ENCODE data around the gene SLC16A5.

SLC16A5 gene

DNA sequence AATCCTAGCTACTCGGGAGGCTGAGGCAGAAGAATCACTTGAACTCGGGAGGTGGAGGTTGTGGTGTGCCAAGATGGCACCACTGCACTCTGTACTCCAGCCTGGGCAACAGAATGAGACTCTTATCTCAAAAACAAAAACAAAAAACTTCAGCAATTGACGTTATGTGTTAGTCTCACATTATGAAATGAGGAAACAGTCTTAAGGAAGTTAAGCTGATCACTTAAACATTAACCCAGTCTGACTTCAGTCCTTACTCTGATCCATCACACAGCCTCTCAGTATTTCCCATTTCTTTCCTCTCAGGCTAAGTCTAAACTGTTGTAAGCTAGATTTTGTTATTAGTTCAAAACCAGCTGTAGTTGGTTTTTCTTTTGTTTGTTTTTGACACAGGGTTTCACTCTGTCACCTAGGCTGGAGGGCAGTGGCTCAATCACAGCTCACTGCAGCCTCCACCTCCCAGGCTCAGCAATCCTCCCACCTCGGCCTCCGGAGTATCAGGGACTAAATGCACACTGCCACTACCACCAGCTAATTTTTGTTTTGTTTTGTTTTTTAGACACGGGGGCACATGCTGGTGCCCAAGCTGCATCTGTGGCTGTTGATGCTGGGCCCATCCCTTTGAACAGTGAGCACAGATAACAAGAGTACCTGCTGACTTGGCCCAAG, 60.3 kb downstream of the SLC16A5 start:
- Histone ChIP-seq H3K27ac (ENCODE audit: low read length) (no peak overlapping the region), H3K27me3 (ENCODE audit: insufficient read depth, low read length) (no peaks in the 10 kb centered on the region), H3K4me1 (ENCODE audit: insufficient read depth, low read length) (peaks cover 5% of the 10 kb centered on the region; the same call in 1 of the 2 replicates), H3K9ac (ENCODE audit: low read depth, low read length) (no peak overlapping the region), H3K36me3 (ENCODE audit: insufficient read depth, low read depth, low read length) (peaks cover 62% of the 10 kb centered on the region), H3K9me3 (ENCODE audit: insufficient read depth, low read depth, low read length) (no peaks in the 10 kb centered on the region), H3K4me3 (ENCODE audit: low read length) (no peak overlapping the region)

DNA sequence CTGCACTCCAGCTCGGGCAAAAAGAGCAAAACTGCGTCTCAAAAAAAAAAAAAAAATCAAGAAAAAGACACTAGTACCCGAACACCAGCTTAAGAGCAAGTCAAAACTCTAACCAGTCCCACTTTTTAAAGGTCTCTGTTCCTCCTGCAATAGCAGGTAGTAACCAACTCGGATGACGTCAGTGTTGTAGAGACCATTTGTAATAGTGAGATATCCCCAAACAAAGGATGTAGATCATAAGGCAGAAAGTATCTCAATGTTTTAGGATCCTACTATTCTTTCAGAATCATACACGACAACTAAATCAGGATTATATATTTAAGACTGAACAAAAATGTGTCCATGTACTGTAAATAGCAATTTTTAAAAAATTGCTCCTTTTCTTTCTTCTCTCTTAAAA, 64.2 kb downstream of the SLC16A5 start:
- H3K4me1 ChIP-seq (ENCODE audit: insufficient read depth, low read length), result peaks cover 9% of the 10 kb centered on the region; the same call in 1 of the 2 replicates
- H3K27me3 ChIP-seq (ENCODE audit: insufficient read depth, low read length), result no peaks in the 10 kb centered on the region
- H3K36me3 ChIP-seq (ENCODE audit: insufficient read depth, low read depth, low read length), result peaks cover 22% of the 10 kb centered on the region
- peak overlapping the region; percentile 98 for H3K4me3 ChIP-seq (ENCODE audit: low read length)
- H3K27ac ChIP-seq (ENCODE audit: low read length), result no peak overlapping the region
- H3K9me3 ChIP-seq (ENCODE audit: insufficient read depth, low read depth, low read length), result no peaks in the 10 kb centered on the region
- H3K9ac ChIP-seq (ENCODE audit: low read depth, low read length), result peak overlapping the region; percentile 97; the same call in 1 of the 2 replicates

DNA sequence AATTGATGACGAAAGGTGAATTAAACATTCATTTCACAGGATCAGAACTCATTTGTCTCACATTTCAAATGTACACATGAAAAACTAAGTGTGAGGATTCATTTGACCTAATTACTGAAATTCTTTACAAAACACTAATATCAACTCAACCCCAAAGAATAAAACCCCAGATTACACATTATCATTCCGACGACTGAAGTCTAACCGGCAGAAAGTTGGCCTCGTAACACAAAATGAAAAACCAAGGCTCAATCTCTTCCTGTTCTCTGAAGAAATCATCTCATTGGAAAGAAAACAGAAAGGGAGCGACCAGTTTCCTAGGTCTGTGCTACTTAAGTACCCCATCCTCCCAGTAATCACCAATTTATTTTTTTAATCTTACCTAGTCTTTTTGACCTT, 64.8 kb downstream of the SLC16A5 start:
- Histone ChIP-seq H3K27me3 (ENCODE audit: insufficient read depth, low read length) (no peaks in the 10 kb centered on the region), H3K27ac (ENCODE audit: low read length) (peak overlapping the region; percentile 50), H3K9me3 (ENCODE audit: insufficient read depth, low read depth, low read length) (no peaks in the 10 kb centered on the region), H3K4me1 (ENCODE audit: insufficient read depth, low read length) (peaks cover 9% of the 10 kb centered on the region; the same call in 1 of the 2 replicates), H3K9ac (ENCODE audit: low read depth, low read length) (peak overlapping the region; percentile 97), H3K36me3 (ENCODE audit: insufficient read depth, low read depth, low read length) (peaks cover 17% of the 10 kb centered on the region), H3K4me3 (ENCODE audit: low read length) (peak overlapping the region; percentile 98)

DNA sequence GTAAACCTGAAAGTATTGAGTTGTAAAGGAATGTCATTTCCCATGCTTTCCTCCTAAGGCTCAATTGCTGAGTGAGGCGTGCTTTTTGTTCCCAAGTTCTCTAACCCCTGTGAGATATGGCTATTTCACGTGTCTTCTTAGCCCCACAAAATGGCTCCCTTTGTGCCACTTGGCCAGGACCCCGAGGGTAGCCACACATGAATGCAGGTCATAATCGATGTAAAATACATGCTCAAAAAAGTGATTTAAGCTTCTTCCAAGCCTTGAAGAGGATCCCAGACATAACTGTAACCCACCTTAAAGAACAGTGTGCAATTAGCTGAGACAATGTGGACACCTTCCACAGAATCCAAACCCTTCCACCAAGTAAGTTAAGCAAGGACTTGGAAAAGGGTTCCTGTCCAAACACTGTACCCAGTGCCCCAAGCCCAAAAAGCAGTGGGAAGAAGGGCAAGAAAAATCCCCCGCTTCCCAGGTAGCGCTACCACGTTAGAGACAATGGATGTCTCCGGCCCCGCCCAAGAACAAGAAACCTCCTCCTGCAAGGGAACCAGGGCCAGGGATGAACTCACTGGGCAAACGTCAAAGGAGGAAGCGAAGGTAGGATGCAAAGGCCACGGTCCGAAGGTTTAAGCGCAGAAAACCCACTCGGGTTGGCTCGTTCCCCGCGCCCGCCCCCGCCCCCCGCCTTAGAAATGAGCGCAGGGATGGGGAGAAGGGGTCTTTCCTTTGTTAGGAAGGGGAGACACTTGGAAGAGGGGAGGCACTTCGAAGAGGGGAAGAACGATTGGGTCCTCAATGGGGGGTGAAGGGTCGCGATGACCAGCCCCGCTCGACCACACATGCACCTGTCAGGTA, 65.4 kb downstream of the SLC16A5 start:
- peak overlapping the region; percentile 50 for H3K27ac ChIP-seq (ENCODE audit: low read length)
- H3K36me3 ChIP-seq (ENCODE audit: insufficient read depth, low read depth, low read length), result peaks cover 10% of the 10 kb centered on the region
- H3K9ac ChIP-seq (ENCODE audit: low read depth, low read length), result peak overlapping the region; percentile 97
- H3K9me3 ChIP-seq (ENCODE audit: insufficient read depth, low read depth, low read length), result no peaks in the 10 kb centered on the region
- peak overlapping the region; percentile 98 for H3K4me3 ChIP-seq (ENCODE audit: low read length)
- no peaks in the 10 kb centered on the region for H3K27me3 ChIP-seq (ENCODE audit: insufficient read depth, low read length)
- H3K4me1 ChIP-seq (ENCODE audit: insufficient read depth, low read length), result peaks cover 9% of the 10 kb centered on the region; the same call in 1 of the 2 replicates

- H3K27ac ChIP-seq (ENCODE audit: low read length), result no peak overlapping the region
- H3K36me3 ChIP-seq (ENCODE audit: insufficient read depth, low read depth, low read length), result peaks cover 4% of the 10 kb centered on the region
- H3K4me3 ChIP-seq (ENCODE audit: low read length), result peak overlapping the region; percentile 98
- H3K4me1 ChIP-seq (ENCODE audit: insufficient read depth, low read length), result peaks cover 9% of the 10 kb centered on the region; the same call in 1 of the 2 replicates
- H3K9ac ChIP-seq (ENCODE audit: low read depth, low read length), result peak overlapping the region; percentile 97; the same call in 1 of the 2 replicates
- no peaks in the 10 kb centered on the region for H3K9me3 ChIP-seq (ENCODE audit: insufficient read depth, low read depth, low read length)
- no peaks in the 10 kb centered on the region for H3K27me3 ChIP-seq (ENCODE audit: insufficient read depth, low read length)
Observed at GRCh38 chr17:75153780-75154194, 66.0 kb downstream of the SLC16A5 start.

GRCh38 chr17:75154195-75155106, 66.7 kb downstream of the SLC16A5 start, which contains the start of gene JPT1:
JPT1 (minus strand) TSS chr17:75154512; CDS start chr17:75154397, 115 bp downstream.
- H3K4me3 ChIP-seq (ENCODE audit: low read length), result peak within 1 kb of the TSS; percentile 98
- H3K9ac ChIP-seq (ENCODE audit: low read depth, low read length), result peak within 1 kb of the TSS; percentile 97; the same call in 1 of the 2 replicates
- peaks cover 9% of the 10 kb centered on the region; the same call in 1 of the 2 replicates for H3K4me1 ChIP-seq (ENCODE audit: insufficient read depth, low read length)
- no peak within 1 kb of the TSS for H3K27ac ChIP-seq (ENCODE audit: low read length)
- no peaks in the 10 kb centered on the region for H3K36me3 ChIP-seq (ENCODE audit: insufficient read depth, low read depth, low read length)
- no peaks in the 10 kb centered on the region for H3K9me3 ChIP-seq (ENCODE audit: insufficient read depth, low read depth, low read length)
- H3K27me3 ChIP-seq (ENCODE audit: insufficient read depth, low read length), result no peaks in the 10 kb centered on the region

DNA sequence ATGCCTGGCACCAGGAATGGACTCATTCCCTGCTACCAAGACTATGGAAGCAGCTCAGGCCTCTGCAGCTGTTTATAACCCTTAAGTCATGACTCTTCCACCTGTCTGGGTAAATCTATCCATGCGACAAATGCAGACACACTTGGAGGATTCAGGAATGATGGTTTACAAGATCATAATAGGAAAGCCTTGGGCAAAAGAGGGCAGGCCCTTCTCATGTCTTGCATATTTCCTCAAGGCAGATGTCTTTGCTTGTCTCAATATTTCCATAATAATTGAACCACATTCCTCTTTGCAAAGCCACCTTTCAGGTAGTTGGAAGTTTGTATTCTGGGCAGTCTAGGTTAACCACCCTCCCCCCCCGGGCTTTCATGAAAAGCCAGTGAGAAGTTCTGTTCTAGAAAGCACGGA, 67.4 kb downstream of the SLC16A5 start:
- Histone ChIP-seq H3K9ac (ENCODE audit: low read depth, low read length) (peak overlapping the region; percentile 28; the same call in 1 of the 2 replicates), H3K9me3 (ENCODE audit: insufficient read depth, low read depth, low read length) (no peaks in the 10 kb centered on the region), H3K36me3 (ENCODE audit: insufficient read depth, low read depth, low read length) (no peaks in the 10 kb centered on the region), H3K4me1 (ENCODE audit: insufficient read depth, low read length) (peaks cover 9% of the 10 kb centered on the region; the same call in 1 of the 2 replicates), H3K27me3 (ENCODE audit: insufficient read depth, low read length) (no peaks in the 10 kb centered on the region), H3K4me3 (ENCODE audit: low read length) (peak overlapping the region; percentile 52), H3K27ac (ENCODE audit: low read length) (no peak overlapping the region)
